HG03280 (cell line): ENCODE data around the gene PSMD14.

Source experiments
- ATAC-seq: cut with Tn5 transposase; IDR thresholded peaks from one replicate; pipeline ENCODE4 v1.9.1; 2021; ENCODE audit warnings: mild to moderate bottlenecking, moderate library complexity; ENCODE audit not compliant: unreplicated experiment

PSMD14 gene

GRCh38 chr2:161418275-161418714 is 110.1 kb downstream of the PSMD14 start:
- no peak for ATAC-seq

- ATAC-seq: no peak
Observed at GRCh38 chr2:161418715-161419637, 110.8 kb downstream of the PSMD14 start.

GRCh38 chr2:161419638-161420190 is 111.5 kb downstream of the PSMD14 start:
- ATAC-seq: no peak

- ATAC-seq: no peak
Observed at GRCh38 chr2:161420406-161421074, 112.3 kb downstream of the PSMD14 start.

GRCh38 chr2:161421686-161422085 is 113.5 kb downstream of the PSMD14 start:
- ATAC-seq: no peak

GRCh38 chr2:161422816-161423403 is 114.7 kb downstream of the PSMD14 start:
- no peak for ATAC-seq

GRCh38 chr2:161423421-161424393 is 115.5 kb downstream of the PSMD14 start:
- no peak for ATAC-seq

- ATAC-seq: no peak
Observed at GRCh38 chr2:161424394-161424769, 116.2 kb downstream of the PSMD14 start.

- ATAC-seq: no peak
Observed at GRCh38 chr2:161424891-161425727, 116.9 kb downstream of the PSMD14 start.

- ATAC-seq: no peak
Observed at GRCh38 chr2:161425728-161426454, 117.7 kb downstream of the PSMD14 start.

GRCh38 chr2:161426455-161426921 is 118.3 kb downstream of the PSMD14 start:
- no peak for ATAC-seq

- no peak for ATAC-seq
Observed at GRCh38 chr2:161426922-161427663, 118.9 kb downstream of the PSMD14 start.

- no peak for ATAC-seq
Observed at GRCh38 chr2:161427664-161428587, 119.7 kb downstream of the PSMD14 start.

- no peak for ATAC-seq
Observed at GRCh38 chr2:161430386-161430785, 122.2 kb downstream of the PSMD14 start.

GRCh38 chr2:161432107-161432506 is 123.9 kb downstream of the PSMD14 start:
- no peak for ATAC-seq

- ATAC-seq: no peak
Observed at GRCh38 chr2:161434118-161434517, 125.9 kb downstream of the PSMD14 start.

- ATAC-seq: no peak
Observed at GRCh38 chr2:161436411-161436810, 128.2 kb downstream of the PSMD14 start.
